Stimulated activated naive CD4-positive, alpha-beta T cell (primary cell): Measurements from ENCODE around the gene DIRAS3.
"Not testable (repeated sequence)": the region's sequence is repeated elsewhere in the genome, so short reads cannot be mapped to it uniquely, and the experiment has no call there.

Source experiments
- DNase-seq, 6 experiments: peaks; one replicate each; lab custom pipeline; 2025; lab: John Stamatoyannopoulos, UW

The DIRAS3 gene

DNA sequence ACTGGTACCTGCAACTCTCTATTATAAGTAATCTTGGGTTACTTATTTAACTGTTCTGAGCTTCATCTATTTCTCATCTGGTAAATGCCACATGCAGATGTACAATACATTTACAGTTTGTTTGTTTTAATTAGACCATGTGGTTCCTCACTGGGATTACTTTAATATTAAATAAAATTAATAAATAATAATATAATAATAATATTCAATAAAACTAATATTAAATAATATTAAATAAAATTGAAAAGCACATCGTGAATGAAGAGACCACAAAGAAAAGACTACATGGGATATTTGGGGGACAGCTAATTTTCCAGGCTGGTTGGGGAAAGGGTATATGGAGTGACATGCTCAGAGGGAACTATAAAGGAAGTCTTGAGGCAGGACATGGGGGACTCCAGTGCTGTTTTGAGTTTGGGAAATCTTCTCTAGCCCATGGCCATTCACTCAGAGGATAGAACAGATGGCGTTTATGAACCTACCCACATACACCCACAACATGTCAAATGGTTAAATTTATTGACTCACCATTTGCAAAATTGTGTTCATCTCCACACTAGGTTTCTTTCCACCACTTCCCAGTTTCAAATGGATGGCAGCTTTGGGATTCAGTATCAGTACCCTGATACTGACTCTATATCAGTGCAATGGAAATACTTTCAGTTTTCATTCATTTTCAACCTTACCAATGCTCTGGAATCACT is 25.6 kb downstream of the DIRAS3 start:
- DNase-seq, result no peak

- no peak for DNase-seq
Measured at GRCh38 chr1:68016381-68016780, 34.0 kb downstream of the DIRAS3 start.

DNA sequence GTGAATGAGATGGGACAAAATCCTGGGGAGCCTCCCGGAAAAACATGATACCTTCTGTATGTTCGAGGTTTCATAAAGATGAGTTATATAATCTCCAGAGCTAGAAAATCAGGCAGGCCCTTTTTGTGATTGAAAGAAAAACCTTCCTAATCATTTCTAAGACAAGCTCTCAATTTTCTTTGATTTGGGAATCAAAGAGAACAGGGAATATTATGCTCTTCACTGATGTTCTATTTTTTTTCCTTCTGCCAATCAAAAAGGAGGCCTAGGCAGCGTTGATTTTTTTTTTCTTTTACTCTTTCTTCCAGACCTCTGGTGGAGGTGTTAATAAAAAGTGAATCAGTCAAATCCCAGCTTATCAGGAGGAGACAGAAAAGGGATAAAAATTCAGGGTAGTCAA is 34.5 kb downstream of the DIRAS3 start:
- DNase-seq, result no peak

DNA sequence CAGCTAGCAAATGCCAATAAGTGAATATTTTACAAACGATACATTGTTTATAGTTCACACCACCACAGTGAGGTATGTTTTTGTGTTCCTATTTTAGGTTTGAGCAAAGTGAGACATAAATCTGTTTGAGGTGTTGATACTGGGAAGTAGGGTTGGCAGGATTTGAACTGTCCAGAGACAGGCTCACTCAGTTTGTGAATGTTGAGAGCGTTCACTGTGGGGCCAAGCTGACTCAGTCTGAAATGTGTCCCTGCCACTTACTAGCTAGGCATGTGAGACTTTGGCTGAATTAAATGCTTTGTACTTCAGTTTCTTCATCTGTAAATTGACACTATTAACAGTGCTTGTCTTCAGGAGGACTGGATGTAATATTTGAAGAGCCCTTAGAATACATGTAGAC is 35.1 kb downstream of the DIRAS3 start:
- no peak for DNase-seq

DNA sequence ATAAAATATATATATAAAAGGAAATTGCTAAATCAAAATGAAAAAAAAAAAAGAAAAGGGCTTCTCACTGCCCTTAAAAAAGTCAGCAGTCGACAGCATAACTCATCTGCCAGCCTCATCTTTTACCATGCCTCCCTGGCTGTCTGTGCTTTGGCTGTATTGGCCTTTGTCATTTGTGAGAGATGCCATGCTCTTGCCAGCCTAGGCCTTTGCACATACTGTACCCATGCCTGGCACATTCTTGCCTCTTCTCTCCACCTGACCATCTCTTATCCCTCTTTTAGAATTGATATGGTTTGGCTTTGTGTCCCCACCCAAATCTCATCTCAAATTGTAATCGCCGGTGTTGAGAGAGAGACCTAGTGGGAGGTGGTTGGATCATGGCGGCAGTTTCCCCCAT is 37.1 kb downstream of the DIRAS3 start:
- no peak for DNase-seq

- DNase-seq, result no peak
Measured at GRCh38 chr1:68011657-68012375, 38.6 kb downstream of the DIRAS3 start.

DNA sequence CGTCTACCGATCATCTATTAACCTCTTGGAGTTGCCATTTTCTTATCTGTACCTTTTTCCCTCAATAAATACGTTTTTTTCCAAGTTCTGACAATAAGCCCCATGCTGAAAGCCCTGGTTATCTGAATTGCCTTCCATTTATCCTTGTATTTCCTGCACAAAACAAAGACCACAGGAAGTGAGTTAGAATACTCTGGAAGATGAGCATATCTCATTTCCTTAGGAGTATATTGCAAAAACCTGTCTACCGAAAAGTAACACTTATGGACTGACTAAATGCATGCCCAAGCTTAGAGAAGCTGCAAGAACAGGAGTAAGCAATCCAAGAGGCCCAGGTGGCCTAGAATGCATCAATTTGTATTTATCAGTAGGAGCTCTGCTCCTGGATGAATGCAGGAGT is 39.9 kb downstream of the DIRAS3 start:
- no peak for DNase-seq

DNA sequence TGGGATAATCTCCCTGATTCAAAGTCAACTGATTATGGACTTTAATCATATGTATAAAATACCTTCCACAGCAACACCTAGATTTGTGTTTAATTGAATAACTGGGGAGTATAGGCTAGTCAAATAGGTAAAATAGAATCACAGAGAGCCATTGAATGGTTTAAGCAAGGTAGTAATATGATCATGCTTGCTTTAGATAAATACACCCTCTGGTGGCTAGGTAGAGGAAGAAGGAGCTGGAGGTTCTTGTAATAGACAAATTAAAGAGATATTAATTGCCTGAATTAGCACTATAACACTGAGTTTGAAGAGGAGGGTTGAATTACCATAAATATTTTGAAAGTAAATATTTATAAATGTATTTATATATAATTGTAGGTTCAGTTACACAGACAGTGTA is 40.3 kb downstream of the DIRAS3 start:
- no peak for DNase-seq

DNA sequence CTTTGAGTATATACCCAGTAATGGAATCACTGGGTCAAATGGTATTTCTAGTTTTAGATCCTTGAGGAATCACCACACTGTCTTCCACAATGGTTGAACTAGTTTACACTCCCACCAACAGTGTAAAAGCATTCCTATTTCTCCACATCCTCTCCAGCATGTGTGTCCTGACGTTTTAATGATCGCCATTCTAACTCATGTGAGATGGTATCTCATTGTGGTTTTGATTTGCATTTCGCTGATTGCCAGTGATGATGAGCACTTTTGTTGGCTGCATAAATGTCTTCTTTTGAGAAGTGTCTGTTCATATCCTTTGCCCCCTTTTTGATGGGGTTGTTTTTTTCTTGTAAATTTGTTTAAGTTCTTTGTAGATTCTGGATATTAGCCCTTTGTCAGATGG is 46.8 kb downstream of the DIRAS3 start:
- not testable (repeated sequence) for DNase-seq

DNA sequence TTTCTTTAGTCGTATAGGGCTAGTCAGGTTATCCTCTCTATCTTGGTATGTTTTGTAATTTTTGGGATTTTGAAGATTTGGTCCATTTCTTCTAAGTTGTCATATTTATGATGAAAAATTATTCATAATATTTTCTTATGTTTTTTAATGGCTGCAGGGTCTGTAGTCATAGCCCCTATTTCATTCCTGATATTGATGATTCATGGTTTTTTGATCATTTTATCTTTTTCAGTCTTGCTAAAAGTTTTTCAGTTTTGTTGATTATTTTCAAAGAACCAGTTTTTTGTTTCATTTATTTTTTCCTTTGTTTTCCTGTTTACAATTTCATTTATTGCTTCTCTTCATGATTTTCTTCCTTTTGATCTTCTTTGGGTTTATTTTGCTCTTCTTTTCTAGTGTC is 50.2 kb downstream of the DIRAS3 start:
- DNase-seq, result no peak

DNA sequence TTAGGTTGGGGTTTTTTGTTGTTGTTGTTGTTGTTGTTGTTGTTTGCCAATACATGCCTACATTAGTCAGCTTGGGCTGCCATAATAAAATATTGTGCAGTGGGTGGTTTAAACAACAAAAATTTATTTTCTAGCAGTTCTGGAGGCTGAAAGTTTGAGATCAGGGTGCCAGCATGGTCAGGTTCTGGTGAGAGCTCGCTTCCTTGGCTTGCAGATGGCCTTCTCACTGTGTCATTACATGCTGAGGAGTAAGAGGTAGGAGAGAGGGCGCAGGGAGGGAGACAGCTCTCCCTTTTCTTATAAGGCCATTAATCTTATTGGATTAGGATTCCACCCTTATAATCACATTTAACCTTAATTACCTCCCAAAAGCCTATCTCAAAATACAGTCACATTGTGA is 52.7 kb downstream of the DIRAS3 start:
- DNase-seq, result no peak
